SU-DHL-6 (cell line): ENCODE measurements around the gene OGDH.

ENCODE experiments used
- CTCF ChIP-seq: fragments of 200-600 bp; sonication (generic); IDR thresholded peaks from one replicate; pipeline ENCODE4 v1.5.1; 2017; ENCODE audit warnings: antibody characterized with exemption, mild to moderate bottlenecking, low read length, moderate library complexity; ENCODE audit not compliant: insufficient read depth, poor library complexity, severe bottlenecking
- EZH2phosphoT487 ChIP-seq: fragments of 200-600 bp; sonication (generic), shearing (Covaris generic); conservative IDR thresholded peaks from 2 replicates; pipeline ENCODE4 v1.6.1; 2018; ENCODE audit warnings: mild to moderate bottlenecking, antibody characterized with exemption, low read length, moderate library complexity, mixed read lengths

GRCh38 chr7:44565795-44566559, 40.5 kb upstream of the OGDH start:
- TF ChIP-seq CTCF (no peak), EZH2phosphoT487 (no peak)
